ENCODE measurements around the gene FASN. TPM values are rescaled to one million over a fixed set of nuclear protein-coding genes. Genes with fewer than 3 reads are reported as not detected.

FASN gene
- total and polyA plus RNA-seq, 2 of the 13 experiments (the other 11 are each of a cell fraction or from before 2014, with no cell fraction given), result 51.7 to 101 TPM

DNA sequence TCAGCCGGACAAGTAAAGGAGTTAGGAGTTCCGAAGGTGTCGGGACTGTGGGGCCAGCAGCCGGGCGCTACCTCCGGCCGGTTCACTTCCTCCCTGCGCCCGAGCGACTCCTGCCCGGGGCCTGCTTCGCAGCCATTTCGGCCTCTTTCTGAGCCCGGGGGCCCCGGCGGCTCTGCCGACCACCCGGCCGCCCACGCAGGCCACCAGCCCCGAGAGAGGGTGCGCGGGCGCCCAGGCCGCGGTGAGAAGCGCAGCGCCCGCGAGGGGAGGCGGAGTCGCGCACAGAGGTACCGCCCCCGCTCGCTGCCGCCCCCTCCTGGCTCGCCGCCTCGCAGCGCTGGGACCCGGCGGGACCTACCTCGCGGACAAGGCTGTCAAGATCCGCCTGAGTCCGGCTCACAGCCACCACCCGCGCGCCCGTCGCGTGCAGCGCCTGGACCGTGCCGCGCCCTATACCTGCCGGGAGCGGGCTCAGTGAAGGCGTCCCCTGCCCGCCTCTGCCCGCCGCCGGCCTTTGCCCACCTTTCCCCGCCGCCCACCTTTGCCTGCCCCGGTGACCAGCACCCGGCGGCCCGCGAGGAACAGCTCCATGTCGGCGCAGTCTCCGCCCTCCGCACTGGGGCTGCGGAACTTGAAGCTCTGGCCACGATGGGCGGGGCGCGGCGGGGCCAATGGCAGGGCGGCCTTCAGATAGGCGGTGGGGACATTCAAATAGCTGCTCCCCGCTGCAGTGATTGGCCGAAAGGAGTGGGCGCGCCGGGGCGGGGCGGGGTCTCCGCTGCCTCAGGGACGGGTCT lies 60.7 kb downstream of the FASN start, which contains the start of gene DCXR (continued):
- TF ChIP-seq ZNF687 (CRISPR knock-in tag; IDR thresholded peaks at IDR 0.05) (peak; percentile 97), ZNF678 (CRISPR knock-in tag; IDR thresholded peaks at IDR 0.05) (peak; percentile 93; the same call in 1 of the 2 replicates), JUND (CRISPR knock-in tag; IDR thresholded peaks at IDR 0.05) (peak; percentile 43; the same call in 1 of the 2 replicates), GZF1 (CRISPR knock-in tag; IDR thresholded peaks at IDR 0.05) (no peak), ZNF737 (CRISPR knock-in tag; IDR thresholded peaks at IDR 0.05; ENCODE audit: borderline replicate concordance) (no peak), ZBTB44 (CRISPR knock-in tag; IDR thresholded peaks at IDR 0.05) (no peak; the same call in 1 of the 2 replicates), ZNF724P (CRISPR knock-in tag; IDR thresholded peaks at IDR 0.05; ENCODE audit: borderline replicate concordance) (peak; percentile 90; the same call in 1 of the 2 replicates), SRSF4 (IDR thresholded peaks at IDR 0.05; ENCODE audit: low read depth, low read length, poor library complexity, severe bottlenecking) (peak; percentile 73), KDM5B (CRISPR knock-in tag; IDR thresholded peaks at IDR 0.05; ENCODE audit: borderline replicate concordance) (peak; percentile 94), ZMAT3 (CRISPR knock-in tag; conservative IDR thresholded peaks at IDR 0.05) (peak; percentile 84; the same call in 1 of the 2 replicates), IKZF5 (CRISPR knock-in tag; IDR thresholded peaks at IDR 0.05) (peak; percentile 88), ZNF143 (CRISPR knock-in tag; IDR thresholded peaks at IDR 0.05) (no peak; the same call in 1 of the 2 replicates)
- TF ChIP-seq, protein P1, sequence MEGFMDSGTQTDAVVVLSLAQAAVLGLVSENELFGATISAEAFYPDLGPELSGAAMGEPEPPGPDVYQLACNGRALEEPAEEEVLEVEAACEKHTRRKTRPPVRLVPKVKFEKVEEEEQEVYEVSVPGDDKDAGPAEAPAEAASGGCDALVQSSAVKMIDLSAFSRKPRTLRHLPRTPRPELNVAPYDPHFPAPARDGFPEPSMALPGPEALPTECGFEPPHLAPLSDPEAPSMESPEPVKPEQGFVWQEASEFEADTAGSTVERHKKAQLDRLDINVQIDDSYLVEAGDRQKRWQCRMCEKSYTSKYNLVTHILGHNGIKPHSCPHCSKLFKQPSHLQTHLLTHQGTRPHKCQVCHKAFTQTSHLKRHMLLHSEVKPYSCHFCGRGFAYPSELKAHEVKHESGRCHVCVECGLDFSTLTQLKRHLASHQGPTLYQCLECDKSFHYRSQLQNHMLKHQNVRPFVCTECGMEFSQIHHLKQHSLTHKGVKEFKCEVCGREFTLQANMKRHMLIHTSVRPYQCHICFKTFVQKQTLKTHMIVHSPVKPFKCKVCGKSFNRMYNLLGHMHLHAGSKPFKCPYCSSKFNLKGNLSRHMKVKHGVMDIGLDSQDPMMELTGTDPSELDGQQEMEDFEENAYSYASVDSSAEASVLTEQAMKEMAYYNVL (CRISPR knock-in tag; IDR thresholded peaks at IDR 0.05; ENCODE audit: borderline replicate concordance), result peak; percentile 59; the same call in 1 of the 2 replicates
- TF ChIP-seq, protein P2, sequence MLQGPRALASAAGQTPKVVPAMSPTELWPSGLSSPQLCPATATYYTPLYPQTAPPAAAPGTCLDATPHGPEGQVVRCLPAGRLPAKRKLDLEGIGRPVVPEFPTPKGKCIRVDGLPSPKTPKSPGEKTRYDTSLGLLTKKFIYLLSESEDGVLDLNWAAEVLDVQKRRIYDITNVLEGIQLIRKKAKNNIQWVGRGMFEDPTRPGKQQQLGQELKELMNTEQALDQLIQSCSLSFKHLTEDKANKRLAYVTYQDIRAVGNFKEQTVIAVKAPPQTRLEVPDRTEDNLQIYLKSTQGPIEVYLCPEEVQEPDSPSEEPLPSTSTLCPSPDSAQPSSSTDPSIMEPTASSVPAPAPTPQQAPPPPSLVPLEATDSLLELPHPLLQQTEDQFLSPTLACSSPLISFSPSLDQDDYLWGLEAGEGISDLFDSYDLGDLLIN (CRISPR knock-in tag; IDR thresholded peaks at IDR 0.05; ENCODE audit: borderline replicate concordance), result no peak; the same call in 1 of the 2 replicates
- TF ChIP-seq, protein P3, sequence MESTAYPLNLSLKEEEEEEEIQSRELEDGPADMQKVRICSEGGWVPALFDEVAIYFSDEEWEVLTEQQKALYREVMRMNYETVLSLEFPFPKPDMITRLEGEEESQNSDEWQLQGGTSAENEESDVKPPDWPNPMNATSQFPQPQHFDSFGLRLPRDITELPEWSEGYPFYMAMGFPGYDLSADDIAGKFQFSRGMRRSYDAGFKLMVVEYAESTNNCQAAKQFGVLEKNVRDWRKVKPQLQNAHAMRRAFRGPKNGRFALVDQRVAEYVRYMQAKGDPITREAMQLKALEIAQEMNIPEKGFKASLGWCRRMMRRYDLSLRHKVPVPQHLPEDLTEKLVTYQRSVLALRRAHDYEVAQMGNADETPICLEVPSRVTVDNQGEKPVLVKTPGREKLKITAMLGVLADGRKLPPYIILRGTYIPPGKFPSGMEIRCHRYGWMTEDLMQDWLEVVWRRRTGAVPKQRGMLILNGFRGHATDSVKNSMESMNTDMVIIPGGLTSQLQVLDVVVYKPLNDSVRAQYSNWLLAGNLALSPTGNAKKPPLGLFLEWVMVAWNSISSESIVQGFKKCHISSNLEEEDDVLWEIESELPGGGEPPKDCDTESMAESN (CRISPR knock-in tag; conservative IDR thresholded peaks at IDR 0.05), result peak; percentile 93; the same call in 1 of the 2 replicates

Data from HepG2 (cell line).